Neural progenitor cell (in vitro differentiated cells): ENCODE measurements around the gene ZNF540.

Experiments
- CTCF ChIP-seq: fragments of 200-600 bp; sonication (generic); IDR thresholded peaks from 2 replicates; pipeline ENCODE4 v1.5.1; 2017; ENCODE audit warnings: antibody characterized with exemption, mild to moderate bottlenecking
- EZH2 ChIP-seq: fragments of 200-600 bp; sonication (generic); IDR thresholded peaks from 2 replicates; pipeline ENCODE4 v1.6.1; 2017; ENCODE audit warnings: antibody characterized with exemption, mild to moderate bottlenecking, moderate library complexity
- EZH2phosphoT487 ChIP-seq: fragments of 200-600 bp; sonication (generic); IDR thresholded peaks from 2 replicates; pipeline ENCODE4 v1.6.1; 2017; ENCODE audit warnings: antibody characterized with exemption

DNA sequence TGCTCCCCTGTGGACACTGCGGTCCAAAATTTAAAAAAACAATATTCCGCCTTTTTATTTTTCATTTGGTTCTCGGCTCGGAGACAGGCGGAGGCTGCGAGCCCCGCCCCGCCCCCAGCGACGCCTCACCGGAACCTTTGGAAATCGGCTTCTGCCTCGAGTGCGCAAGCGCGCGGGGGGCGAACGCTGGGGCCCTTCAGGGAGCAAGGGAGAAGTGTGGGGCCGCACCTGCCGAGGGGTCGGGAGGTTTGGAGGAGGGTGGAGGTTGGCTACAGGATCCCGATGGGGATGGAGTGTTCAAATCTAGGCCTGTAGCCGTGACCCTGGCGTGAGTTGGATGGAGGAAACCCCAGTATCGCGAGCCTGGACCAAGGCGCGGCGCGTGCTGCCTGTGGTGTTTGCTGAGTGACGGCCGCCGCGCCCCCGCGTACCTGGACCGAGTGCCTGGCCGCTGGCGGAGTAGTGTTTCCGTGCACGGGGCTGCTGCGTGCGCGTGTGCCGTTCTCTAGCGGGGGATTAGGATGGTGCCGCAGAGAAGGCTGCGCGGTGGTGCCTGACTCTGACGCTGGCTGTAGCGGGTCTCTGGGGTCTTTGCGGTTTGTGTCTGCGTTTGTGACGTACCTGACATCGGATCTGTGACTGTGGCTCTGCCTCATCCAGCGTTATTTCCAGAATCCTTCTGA lies 61.2 kb downstream of the ZNF540 start:
- TF ChIP-seq EZH2 (no peak), CTCF (no peak), EZH2phosphoT487 (no peak)
